SK-N-SH treated with all-trans-retinoic acid at 6 μM for 48 hours (cell line): ENCODE data around the gene PROK2.

Experiments
- CSDC2 ChIP-seq: fragments of 250-450 bp; sonication (Bioruptor Pico); IDR thresholded peaks from 2 replicates; pipeline ENCODE4 v1.5.0; 2020; ENCODE audit warnings: mild to moderate bottlenecking, moderate library complexity
- GLIS3 ChIP-seq: fragments of 250-450 bp; sonication (Bioruptor Pico); IDR thresholded peaks from 2 replicates; pipeline ENCODE4 v1.5.0; 2020; ENCODE audit warnings: mild to moderate bottlenecking, moderate library complexity
- ISL1 ChIP-seq: fragments of 250-450 bp; sonication (Bioruptor Pico); IDR thresholded peaks from 2 replicates; pipeline ENCODE4 v2.1.2; 2022; ENCODE audit warnings: mild to moderate bottlenecking, moderate library complexity
- OSR1 ChIP-seq: fragments of 250-450 bp; sonication (Bioruptor Pico); IDR thresholded peaks from 2 replicates; pipeline ENCODE4 v1.8.0; 2022; ENCODE audit warnings: moderate library complexity, mild to moderate bottlenecking, inconsistent platforms
- PATZ1 ChIP-seq: fragments of 250-450 bp; sonication (Bioruptor Pico); IDR thresholded peaks from 2 replicates; pipeline ENCODE4 v1.8.0; 2020; ENCODE audit warnings: mild to moderate bottlenecking, moderate library complexity, borderline replicate concordance
- RARB ChIP-seq: fragments of 250-450 bp; sonication (Bioruptor Pico); IDR thresholded peaks from 2 replicates; pipeline ENCODE4 v1.8.0; 2021; ENCODE audit warnings: mild to moderate bottlenecking, moderate library complexity
- SNAI2 ChIP-seq: fragments of 250-450 bp; sonication (Bioruptor Pico); IDR thresholded peaks from 2 replicates; pipeline ENCODE4 v1.5.0; 2020; ENCODE audit warnings: mild to moderate bottlenecking, moderate library complexity
- ZC3H10 ChIP-seq: fragments of 250-450 bp; sonication (Bioruptor Pico); IDR thresholded peaks from 2 replicates; pipeline ENCODE4 v1.5.1; 2021; ENCODE audit warnings: mild to moderate bottlenecking, moderate library complexity
- ZFP3 ChIP-seq: fragments of 250-450 bp; sonication (Bioruptor Pico); IDR thresholded peaks from 2 replicates; pipeline ENCODE4 v1.5.0; 2020; ENCODE audit warnings: mild to moderate bottlenecking, moderate library complexity
- ZFP30 ChIP-seq: fragments of 450-650 bp; formaldehyde crosslinking; IDR thresholded peaks from 2 replicates; pipeline ENCODE4 v1.5.0; 2022; ENCODE audit warnings: mild to moderate bottlenecking, moderate library complexity
- ZNF70 ChIP-seq: fragments of 450-650 bp; formaldehyde crosslinking; IDR thresholded peaks from 2 replicates; pipeline ENCODE4 v1.5.0; 2020; ENCODE audit warnings: mild to moderate bottlenecking, moderate library complexity
- TF ChIP-seq, protein P1 (sequence below): fragments of 250-450 bp; sonication (Bioruptor Pico); IDR thresholded peaks from 2 replicates; pipeline ENCODE4 v1.5.1; 2021; ENCODE audit warnings: mild to moderate bottlenecking, moderate library complexity
- TF ChIP-seq, protein P2 (sequence below): fragments of 250-450 bp; sonication (Bioruptor Pico); IDR thresholded peaks from 2 replicates; pipeline ENCODE4 v1.5.1; 2020; ENCODE audit warnings: low read depth, mild to moderate bottlenecking, moderate library complexity

DNA sequence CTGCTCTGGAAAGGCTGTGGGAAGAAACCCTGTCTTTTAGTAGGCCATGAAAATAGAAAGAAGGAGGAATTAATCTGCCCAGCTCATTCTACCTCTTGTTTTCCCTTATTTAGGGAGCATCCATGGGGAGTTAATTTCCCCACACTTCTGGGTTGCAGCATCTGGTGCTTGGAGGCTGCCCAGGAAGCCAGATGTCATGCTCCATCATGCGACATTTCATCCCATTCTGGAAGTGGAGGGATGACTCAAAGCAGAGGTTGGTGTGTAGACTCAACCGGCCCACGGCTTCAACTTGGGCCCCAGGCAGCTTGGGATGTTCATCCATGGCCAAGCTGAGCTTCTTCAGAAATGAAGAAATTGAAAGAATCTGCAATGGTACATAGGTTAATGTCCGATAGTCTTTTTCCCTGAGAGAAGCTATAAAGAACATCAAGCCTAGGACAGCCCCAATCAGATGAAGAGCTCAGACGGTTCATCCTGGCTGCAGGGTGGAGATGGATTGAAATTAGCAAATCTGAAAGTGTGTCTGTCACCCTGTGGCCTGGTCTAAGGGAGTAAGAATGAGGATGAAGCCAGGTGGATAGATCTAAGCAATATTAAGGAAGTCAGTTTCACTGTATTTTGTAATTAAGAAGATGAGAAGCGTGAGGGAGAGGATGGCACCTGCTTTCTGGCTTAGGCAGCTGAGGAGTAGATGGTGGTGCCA lies 24.5 kb upstream of the PROK2 start:
- no peak for TF ChIP-seq PATZ1 (CRISPR knock-in tag)
- no peak for TF ChIP-seq ZFP3
- TF ChIP-seq CSDC2 (CRISPR knock-in tag): no peak
- no peak for TF ChIP-seq RARB (CRISPR knock-in tag)
- TF ChIP-seq GLIS3: no peak
- TF ChIP-seq OSR1 (CRISPR knock-in tag): no peak
- no peak for TF ChIP-seq ZC3H10 (CRISPR knock-in tag)
- TF ChIP-seq, protein P1, sequence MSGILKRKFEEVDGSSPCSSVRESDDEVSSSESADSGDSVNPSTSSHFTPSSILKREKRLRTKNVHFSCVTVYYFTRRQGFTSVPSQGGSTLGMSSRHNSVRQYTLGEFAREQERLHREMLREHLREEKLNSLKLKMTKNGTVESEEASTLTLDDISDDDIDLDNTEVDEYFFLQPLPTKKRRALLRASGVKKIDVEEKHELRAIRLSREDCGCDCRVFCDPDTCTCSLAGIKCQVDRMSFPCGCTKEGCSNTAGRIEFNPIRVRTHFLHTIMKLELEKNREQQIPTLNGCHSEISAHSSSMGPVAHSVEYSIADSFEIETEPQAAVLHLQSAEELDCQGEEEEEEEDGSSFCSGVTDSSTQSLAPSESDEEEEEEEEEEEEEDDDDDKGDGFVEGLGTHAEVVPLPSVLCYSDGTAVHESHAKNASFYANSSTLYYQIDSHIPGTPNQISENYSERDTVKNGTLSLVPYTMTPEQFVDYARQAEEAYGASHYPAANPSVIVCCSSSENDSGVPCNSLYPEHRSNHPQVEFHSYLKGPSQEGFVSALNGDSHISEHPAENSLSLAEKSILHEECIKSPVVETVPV (CRISPR knock-in tag): no peak
- TF ChIP-seq ZNF70 (CRISPR knock-in tag): no peak
- no peak for TF ChIP-seq SNAI2
- TF ChIP-seq ZFP30 (CRISPR knock-in tag): no peak
- TF ChIP-seq, protein P2, sequence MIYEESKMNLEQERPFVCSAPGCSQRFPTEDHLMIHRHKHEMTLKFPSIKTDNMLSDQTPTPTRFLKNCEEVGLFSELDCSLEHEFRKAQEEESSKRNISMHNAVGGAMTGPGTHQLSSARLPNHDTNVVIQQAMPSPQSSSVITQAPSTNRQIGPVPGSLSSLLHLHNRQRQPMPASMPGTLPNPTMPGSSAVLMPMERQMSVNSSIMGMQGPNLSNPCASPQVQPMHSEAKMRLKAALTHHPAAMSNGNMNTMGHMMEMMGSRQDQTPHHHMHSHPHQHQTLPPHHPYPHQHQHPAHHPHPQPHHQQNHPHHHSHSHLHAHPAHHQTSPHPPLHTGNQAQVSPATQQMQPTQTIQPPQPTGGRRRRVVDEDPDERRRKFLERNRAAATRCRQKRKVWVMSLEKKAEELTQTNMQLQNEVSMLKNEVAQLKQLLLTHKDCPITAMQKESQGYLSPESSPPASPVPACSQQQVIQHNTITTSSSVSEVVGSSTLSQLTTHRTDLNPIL (CRISPR knock-in tag): no peak
- TF ChIP-seq ISL1: no peak
